ENCODE data around the gene KRT9.

- TF ChIP-seq CTCF (IDR thresholded peaks at IDR 0.05; ENCODE audit: low read depth, low read length), result no peak
- no peak for TF ChIP-seq POLR2A (IDR thresholded peaks at IDR 0.05; ENCODE audit: extremely low read depth, insufficient read length)
- TF ChIP-seq MAX (IDR thresholded peaks at IDR 0.05; ENCODE audit: low read depth, low read length), result no peak
- TF ChIP-seq MYC (IDR thresholded peaks at IDR 0.05; ENCODE audit: low read depth, low read length), result no peak
These were observed 35.9 kb downstream of the KRT9 start for GRCh38 chr17:41535764-41536481.
